ENCODE measurements around the gene DDX42.
"Not testable (repeated sequence)": the region's sequence is repeated elsewhere in the genome, so short reads cannot be mapped to it uniquely, and the experiment has no call there.

The DDX42 gene

GRCh38 chr17:63841350-63842172 lies 67.6 kb downstream of the DDX42 start:
- no peak for DNase-seq

- no peak for DNase-seq
Measured at GRCh38 chr17:63842173-63842539, 68.2 kb downstream of the DDX42 start.

- peak; percentile 71 for DNase-seq
Measured at GRCh38 chr17:63842540-63843386, 68.8 kb downstream of the DDX42 start, which contains the start of gene SMARCD2. Gene SMARCD2 (minus strand): TSS chr17:63842685. CDS start chr17:63842674, 11 bp downstream.

- DNase-seq = not testable (repeated sequence)
Measured at GRCh38 chr17:63843387-63843888, 69.5 kb downstream of the DDX42 start.

GRCh38 chr17:63843910-63844677 lies 70.1 kb downstream of the DDX42 start:
- no peak for DNase-seq

- no peak for DNase-seq
Measured at GRCh38 chr17:63845509-63845908, 71.5 kb downstream of the DDX42 start.

- no peak for DNase-seq
Measured at GRCh38 chr17:63847525-63848249, 73.7 kb downstream of the DDX42 start.

- DNase-seq = peak; percentile 88
Measured at GRCh38 chr17:63848834-63849689, 75.1 kb downstream of the DDX42 start.

- DNase-seq = no peak
Measured at GRCh38 chr17:63850401-63850800, 76.4 kb downstream of the DDX42 start.

- DNase-seq = no peak
Measured at GRCh38 chr17:63853260-63853659, 79.3 kb downstream of the DDX42 start.

GRCh38 chr17:63854709-63855108 lies 80.7 kb downstream of the DDX42 start:
- no peak for DNase-seq

- DNase-seq = no peak
Measured at GRCh38 chr17:63855185-63855584, 81.2 kb downstream of the DDX42 start.

GRCh38 chr17:63856425-63856824 lies 82.5 kb downstream of the DDX42 start:
- not testable (repeated sequence) for DNase-seq

GRCh38 chr17:63859257-63859656 lies 85.3 kb downstream of the DDX42 start:
- DNase-seq = no peak

- DNase-seq = not testable (repeated sequence)
Measured at GRCh38 chr17:63866625-63867024, 92.7 kb downstream of the DDX42 start.
